Fibroblast of skin of abdomen (primary cell): ENCODE data around the gene PRR18.

ENCODE experiments used
- DNase-seq: peaks from one replicate; pipeline ENCODE4 v3.0.0-alpha.2; 2013

Gene PRR18

DNA sequence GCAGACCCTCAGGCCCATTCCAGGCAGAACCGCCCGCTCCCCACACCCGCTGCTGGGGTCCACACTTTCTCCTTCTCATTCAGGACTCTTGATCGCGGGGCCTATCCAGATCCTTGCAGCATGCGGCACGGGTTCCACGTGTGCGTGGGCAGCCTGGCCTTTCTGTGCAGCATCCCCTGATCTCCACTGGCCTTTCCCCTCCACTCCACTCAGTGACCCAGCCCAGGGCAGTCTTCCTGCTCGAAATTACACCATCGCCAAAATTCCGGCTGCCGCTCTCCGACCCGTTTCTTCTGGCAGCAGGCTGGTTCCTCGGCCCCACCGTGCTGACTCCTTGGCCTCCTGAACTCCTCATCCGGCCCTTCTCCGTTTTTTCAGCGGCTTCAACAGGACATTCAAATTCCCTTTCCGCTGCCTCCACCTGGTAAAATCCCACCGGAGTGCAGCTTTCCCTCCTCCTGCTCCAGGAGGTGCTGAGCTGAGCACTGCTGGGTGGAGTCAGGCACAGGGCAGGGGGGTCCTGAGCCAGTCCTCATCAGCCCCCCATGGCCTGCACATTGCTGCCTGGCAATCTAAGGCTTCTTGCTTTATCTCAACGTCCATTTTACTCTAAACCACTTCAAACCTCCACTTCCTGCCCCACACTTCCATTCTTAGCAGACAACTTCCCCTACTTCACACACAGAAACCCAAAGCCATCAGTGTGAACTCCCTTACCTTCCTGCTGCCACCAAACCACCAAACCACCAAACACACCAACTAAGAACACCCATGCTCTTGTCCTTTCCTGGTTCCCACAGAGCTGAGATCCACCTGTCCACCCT is 25.2 kb upstream of the PRR18 start:
- DNase-seq = no peak

DNA sequence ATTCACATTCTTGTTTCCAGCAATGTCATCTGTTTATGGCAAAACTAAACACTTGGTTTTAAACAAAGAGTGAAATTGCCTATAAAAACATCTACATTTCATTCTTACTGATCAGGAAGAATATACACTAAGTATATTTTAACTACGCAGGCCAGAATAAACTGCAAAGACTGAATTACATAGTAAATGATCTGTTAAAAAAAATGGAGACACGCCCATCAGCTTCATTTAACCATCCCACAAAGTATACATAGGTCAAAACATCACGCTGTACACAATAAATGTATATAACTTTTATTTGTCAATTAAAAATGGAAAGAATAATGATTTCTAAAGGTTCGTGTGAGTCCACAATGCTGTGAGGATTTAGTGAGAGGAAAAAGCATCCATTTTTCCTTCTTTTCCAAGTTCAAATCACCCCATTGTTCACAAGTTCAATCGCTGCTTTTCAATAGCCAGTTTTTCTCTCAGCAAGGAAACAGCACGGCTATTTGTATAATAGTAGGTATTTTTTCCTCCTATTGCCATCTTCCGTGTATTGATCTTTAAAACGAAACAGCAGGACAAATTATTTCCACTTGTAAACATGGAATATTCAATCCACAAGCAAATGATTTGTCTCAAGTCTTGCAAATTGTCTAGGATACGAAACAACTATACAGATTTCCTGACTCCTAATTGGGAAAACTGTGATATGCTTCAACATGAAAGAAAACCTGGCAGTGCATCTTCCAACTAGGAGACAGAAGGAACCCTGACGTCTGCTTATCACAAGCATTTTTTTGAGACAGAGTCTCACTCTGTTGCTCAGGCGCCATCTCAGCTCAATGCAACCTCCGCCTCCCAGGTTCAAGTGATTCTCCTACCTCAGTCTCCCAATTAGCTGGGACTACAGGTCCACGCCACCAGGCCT is 23.6 kb upstream of the PRR18 start:
- no peak for DNase-seq

DNA sequence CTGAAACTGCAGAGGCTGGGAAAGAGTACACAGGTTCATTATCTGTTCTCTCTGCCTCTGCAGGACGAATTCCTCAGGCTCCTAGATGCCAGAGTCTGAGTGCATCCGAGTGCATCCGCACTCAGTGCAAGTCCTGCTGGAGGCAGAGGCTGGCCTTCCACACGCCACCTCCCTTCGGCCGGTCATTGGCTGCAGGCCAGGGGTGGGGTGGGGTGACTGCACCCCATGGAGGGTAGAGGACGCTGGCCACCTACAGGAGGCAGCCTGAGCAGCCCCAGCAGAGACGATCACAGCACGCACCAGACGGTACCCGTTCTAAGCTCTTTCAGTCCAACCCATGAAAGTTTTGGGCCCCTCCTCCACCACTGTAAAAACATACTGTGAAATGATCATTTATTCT is 22.4 kb upstream of the PRR18 start:
- DNase-seq = peak; percentile 8

DNA sequence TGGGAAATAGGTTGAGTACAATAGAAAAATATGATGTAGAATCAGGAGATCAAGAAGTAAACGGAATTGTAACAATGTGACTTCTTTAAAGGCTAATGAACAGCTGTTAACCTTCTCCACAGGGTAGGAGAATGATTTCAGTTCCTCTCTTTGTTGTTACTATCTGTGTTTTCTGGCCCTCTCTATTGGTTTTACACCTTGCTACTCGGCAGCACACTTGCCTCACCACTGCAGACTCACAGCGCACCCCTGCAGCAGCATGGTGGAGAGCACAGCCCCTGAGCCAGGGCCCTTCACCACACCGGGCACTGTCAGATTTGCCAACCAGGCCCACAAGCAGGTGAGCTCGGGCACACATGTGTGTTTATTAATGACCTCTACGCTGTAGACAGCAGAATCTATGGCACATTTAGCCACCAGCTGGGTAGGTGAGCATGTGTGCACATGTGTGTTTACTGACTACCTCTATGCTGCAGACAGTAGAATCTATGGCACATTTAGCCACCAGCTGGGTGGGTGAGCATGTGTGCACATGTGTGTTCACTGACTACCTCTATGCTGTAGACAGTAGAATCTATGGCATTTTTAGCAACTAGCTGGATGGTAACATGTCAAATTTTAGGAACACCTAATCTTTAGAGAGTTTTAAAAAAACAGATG is 17.3 kb upstream of the PRR18 start:
- no peak for DNase-seq

DNA sequence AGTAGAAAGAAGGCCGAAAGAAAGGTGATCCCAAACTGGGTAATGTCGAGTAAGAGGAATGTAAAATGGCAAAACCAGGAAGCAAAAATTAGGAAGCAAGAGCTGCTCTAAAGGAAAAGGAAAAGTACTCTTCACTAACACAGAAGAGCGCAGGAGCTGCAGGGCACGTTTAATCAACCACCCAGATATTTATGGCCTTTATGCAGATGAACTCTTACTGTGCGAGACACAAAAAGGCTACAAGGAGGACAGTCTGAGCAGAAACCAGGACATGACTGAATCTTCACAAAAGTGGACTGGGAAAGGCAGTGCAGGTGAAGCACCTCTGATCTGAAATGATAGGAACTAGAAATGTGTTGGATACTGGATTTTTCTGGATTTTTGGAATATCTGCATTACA is 15.2 kb upstream of the PRR18 start:
- DNase-seq = no peak

DNA sequence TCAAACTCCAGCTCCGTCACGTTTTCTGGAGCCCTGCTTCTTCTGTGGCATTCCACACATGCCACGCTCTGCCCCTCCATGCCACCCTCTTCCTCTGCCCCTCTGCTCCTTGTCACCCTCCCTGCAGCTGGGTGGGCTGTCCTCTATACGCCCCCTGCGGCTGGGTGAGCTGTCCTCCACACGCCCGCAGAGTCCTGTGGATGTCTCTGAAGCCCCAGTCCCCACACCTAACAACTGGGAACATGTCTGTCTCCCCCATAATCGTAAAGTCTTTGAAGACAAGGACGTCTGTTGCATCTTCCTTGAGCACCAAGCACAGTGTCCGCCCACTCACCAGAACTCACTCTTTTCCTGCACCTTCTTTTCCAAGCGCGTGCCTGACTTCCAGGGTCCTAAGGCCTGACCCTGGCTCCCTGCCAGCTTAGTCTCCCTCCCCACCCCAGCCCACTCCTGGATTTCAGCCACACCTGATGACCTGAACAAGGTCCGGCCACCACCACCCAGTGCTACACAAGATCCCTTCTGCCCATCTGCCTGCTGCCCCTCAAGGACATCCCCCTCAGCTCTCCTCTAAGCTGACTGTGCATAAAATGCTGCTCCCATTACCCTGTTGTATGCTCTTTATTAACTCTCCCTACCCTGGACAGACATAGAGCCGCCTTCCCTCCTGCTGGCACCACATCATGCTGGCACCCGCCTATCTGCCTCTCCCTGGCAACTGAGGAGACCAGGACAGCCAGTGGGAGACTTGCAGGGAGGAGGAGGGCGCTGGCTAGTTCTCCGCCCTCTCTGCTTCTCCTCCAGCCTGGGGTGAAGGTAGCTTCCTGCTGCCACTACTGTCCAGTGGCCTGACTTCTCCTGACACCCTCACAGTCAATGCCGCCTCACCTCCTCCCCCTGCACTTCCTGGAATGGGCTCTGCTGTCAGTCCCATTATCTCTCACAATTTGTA is 10.7 kb upstream of the PRR18 start:
- no peak for DNase-seq

DNA sequence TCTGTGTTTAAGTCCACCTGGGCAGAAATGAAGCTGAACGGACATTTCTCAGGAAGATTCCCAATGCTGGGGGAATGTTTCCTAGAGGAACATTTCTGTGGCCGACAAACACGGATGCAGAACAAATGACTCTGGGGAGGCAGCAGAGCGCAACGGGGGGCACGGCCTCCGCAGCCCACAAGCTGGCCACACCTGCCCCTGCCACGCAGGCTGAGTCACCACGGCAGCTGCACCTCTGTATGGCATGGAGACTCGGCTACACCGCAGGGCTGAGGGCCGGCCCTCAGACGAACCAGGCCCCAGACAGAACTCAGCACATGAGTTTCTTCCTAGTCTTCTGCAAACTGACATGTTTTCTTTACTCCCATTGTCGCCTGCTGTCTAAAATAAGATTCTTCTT is 10.0 kb upstream of the PRR18 start:
- DNase-seq = no peak

DNA sequence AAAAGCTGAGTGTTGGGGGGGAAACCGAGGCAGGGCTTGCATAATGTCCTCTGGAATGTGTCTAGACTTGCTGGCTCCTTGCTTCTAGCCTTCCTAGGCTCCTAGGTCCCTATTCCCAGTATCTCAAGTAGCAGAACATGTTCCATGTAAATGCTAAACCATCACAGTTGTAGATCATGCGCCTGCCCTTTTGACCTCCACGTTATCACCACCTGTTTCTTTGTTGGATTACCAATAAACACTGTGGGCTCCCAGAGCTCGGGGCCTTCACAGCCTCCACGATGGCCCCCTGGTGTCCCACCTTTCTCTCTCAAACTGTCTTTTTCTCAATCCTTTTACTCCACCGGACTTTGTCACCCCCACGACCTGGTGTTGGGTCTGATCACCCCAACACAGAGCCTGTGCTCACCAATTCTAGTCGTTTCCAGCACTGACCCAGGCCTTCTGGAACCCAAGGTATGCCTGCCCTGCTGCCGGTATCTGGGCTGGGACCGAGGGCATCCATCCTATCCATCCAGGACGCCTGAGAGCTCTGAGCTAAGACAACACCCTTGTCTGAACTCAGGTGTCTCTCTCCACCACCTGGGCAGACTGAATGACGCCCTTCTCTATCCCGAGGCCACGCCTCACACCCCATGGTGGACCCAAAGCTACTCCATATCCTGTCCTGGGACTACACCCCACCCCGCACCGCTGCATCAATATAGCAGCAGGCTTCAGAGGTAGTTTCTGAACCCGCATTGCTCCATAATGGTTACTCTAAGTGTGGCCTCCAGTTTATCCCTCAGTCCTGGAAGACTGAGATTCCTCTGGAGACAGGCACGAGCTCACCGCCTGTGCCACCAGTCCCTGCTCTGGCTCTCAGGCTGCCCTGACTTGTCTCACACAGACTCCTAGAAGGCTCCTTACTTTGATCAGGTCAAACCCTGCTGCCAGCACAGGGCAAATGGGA is 9.3 kb upstream of the PRR18 start:
- no peak for DNase-seq

DNA sequence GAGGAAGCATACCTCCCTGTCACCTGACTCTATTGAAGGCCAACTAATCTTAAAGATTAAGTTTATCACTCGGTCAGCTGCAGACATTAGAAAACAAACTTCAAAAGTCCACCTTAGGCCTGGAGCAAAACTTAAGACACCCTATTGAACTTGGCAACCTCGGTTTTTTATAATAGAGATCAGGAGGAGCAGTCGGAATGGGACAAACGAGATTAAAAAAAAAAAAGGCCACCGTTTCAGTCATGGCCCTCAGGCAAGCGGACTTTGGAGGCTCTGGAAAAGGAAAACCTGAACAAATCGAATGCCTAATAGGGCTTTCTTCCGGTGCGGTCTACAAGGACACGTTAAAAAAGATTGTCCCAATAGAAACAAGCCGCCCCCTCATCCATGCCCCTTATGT is 7.2 kb upstream of the PRR18 start:
- DNase-seq = no peak

DNA sequence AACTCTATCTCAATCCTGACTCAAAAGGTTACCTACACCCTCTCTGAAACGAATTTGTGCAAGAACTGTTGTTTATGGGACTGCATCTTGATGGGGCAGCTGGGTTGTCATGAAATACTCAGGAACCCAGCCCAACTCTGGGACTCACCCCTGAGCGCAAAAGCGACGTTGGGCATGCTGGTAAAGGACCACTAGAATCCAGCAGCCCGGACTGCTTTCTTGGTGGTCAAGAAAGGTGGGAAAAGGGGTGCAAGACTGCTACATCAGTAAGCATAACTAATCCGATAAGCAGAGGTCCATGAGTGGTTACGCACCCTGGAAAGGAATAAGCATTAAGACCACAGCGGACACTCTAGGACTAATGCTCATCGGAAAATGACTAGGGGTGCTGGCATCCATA is 6.3 kb upstream of the PRR18 start:
- DNase-seq = no peak

DNA sequence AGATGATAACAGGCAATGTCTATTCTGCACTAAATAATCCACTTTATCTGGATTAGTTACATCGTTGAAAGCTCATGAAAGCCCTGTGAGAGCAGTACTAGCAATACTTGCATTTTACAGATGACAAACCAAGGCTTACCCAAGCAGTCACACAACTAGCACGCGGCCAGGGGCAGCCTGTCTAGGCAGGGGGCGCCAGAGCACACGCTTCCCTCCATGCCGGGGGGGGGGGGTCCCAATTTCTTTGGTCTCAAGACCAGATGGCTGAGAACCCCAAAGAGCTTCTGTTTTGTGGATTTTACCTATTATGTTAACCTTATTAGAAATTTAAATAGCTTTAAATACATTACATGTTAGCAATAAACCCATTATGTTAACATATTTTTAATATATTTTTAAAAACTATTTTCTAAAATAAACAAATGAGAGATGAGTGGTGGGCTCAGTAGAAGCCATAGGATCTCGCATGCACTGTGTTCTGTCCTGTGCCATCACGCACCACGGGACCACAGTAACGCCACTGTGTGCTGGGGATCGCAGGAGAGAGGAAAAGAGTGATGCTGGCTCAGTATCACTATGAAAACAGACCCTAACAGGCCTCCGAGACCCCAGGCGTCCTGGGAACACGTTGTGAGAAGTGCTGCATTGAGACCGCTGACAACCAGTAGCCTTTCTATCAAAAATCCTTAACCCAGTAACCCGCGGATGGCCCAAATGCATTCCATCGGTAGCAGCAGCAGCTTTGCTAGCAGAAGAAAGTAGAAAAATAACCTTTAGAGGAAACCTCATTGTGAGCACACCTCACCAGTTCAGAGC is 5.3 kb upstream of the PRR18 start:
- peak; percentile 9 for DNase-seq

DNA sequence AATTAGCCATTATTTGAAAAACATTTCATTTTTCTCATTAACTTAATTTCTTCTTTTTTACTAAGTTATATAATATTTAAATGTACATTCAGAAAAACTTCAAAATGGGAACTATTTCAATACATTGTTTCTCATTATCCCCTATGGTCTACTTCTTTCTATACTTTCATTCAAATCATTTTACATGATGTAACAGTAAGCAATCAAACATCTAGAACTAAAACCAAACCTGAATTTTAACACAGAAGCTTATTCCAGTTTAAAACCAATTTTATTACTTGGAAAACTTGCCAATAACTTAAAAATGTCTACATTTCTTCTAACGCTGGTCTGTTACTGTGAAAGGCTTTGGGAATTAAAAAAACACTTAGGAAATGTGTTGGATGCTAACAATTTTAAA is 4.6 kb upstream of the PRR18 start:
- no peak for DNase-seq

DNA sequence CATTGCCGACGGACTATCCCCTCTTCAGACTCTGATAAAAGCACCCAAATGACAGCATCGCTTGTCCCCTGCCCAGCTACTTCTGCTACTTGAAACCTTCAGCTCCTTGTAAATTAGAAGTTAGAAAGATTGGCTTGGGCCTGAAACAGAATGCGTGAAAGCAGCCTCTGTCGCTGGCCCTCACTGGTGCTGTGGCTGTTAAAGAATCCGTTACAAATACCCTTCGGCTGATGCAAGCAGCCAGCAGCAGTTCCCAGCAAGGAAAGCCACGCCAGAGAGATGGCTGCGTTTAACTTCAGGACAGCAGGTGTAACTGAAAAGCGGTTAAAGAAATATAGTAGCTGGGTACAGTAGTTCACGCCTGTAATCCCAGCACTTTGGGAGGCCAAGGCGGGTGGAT is 2.4 kb upstream of the PRR18 start:
- DNase-seq = no peak

DNA sequence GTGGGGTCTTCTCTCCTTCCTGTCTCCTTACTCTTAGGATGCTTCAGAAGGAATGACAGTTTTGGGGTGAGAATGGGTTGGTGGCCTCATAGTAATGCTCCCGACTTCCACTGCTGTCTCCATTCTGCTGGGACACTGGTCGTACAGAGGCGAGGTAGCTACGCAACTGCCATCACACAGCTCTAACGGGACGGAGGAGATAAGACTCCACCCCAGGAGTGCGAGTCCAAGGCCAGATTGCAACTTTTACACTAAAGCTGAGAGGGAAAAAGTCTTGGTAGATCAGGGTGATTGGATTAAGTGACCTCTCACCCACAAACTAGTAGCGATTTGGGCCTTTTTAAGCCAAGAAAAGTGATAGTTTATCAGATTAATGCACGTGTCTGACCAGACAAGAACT is 1.8 kb upstream of the PRR18 start:
- no peak for DNase-seq

DNA sequence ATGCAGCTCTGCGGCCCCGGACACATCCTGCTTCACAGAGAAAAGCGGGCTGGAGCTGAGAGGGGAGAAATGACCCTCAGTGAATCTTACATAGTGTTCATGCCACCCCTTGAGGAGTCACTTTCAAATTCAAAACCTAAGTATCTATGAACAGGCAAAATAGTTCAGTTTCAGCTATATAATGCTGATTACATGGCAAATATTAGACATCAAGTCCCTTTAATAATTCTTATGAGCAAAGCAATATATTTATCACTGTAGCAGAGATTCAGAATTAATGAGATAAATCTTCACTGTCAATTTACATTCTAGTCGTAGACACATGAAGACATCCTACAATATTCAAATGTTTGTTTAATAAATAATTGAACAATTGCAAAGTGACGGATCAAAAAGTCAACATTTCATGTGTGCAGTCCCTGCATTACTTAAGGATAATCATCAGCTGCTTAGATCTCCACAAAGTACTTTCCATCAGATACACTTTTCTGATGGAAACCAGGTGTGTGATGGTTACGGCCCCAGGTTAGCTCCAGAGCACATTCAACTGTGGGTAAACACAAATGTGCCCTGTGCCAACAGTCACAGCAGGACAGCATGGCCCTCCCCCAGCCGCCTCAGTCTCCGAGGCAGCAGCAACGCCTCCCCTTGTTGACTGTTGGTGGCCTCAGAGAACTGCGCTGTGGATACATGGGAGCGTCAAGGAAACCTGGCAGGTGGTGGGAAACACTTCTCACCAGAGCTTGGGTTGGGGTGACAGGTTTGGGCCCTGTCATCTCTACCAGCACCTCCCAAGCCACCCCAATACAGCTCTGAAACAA is 787 bp upstream of the PRR18 start:
- no peak for DNase-seq

DNA sequence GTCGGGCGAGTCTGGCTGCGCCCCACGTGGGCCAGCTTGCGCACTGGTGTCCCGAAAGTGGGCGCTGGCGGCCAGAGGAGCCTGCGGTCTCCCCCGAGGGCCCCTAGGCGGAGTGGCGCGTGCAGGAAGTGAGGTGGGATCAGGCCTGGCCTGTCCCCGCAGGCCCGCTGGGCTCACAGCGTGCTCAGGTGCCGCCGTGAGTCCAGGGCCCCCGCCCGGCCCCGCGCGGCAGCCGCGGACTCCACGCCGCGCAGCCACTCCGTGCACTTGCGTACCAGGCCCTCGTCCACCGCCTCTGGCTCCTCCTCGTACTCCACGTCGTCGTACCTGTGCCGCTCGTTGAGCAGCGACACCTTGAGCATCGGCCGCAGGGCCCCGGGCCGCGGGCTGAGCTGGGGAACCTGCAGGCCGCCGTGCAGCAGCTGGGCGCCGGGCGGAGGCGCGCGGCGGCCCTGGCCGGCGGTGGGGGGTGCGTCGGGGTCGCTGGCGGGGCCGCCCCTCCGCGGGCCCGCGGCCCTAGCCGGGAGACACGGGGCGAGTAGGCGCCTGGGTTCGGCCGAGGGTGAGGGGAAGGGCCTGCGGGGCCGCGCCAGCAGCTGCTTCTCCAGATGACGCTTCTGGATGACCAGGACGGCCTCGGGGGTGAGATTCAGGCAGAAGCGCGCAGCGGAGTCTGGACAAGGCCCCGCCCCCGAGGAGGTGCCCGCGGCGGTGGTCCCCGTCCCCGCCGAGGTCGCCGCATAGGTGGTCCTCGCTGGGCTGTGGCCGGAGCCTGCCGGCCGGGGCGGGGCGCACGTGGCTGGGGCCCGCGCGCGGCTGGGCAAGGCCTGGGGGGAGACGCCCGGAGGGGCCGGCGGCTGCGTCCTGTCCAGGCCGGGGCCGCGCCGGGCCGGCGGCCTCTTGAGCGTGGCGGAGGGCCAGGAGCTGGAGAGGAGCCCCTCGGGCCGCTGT is 835 bp downstream of the PRR18 start:
- no peak for DNase-seq

DNA sequence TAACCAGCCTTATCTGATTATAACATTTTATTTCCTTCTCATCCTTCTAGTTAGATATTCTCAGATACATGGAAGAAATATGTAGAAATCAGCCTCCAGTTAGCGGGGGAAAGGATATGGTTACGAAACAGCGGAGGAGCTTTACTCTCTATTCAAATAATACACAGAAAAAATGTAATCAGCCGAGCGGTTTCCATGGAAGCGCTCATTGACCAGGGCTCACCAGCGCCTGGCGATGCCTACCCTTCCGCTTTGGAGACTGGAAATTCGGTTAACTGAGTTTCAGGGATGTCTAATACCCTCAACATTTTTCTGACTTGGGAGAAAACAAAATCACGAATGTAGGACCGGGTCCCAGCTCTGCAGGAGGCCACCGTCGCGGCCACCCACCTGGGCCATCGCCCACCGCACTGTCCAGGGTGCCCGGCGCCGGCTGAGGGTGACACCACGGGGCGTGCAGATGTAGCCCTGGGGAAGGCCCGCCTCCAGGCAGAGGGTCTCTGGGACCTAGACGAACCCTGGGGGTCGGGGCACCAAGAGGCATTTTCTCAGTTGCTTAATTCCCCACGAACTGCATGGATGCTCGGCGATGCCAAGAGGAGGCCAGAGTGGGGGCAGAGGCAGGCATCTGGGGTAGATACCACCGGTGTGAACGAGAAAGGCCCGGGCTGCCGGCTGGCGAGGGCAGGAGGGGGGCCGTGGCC is 1.7 kb downstream of the PRR18 start:
- DNase-seq = no peak
